H1 (cell line): ENCODE measurements around the gene LPP. TPM values are rescaled to one million over a fixed set of nuclear protein-coding genes. Genes with fewer than 3 reads are reported as not detected.

Experiments used
- CBX5 ChIP-seq: fragments of 300-800, 300-1000 bp; sonication (generic); IDR thresholded peaks from 2 replicates; pipeline ENCODE4 v1.7.1; 2016; ENCODE audit warnings: antibody characterized with exemption, low read length, low read depth
- CHD1 ChIP-seq: IDR thresholded peaks from 2 replicates; pipeline ENCODE4 v1.6.1; 2012; ENCODE audit warnings: low read depth, low read length, improper control_type of control experiment
- GTF2F1 ChIP-seq: IDR thresholded peaks from 2 replicates; pipeline ENCODE4 v1.6.1; 2012; ENCODE audit warnings: low read depth, low read length, improper control_type of control experiment, borderline replicate concordance
- POLR2A ChIP-seq, 2 experiments: IDR thresholded peaks; 1 replicate in 1 of 2; 2 replicates in 1 of 2; pipeline ENCODE4 v1.6.1; 2011; ENCODE audit warnings: low read depth in 2 of 2, low read length in 2 of 2, mild to moderate bottlenecking in 2 of 2; ENCODE audit errors: control extremely low read depth in 1 of 2
- POU5F1 ChIP-seq: IDR thresholded peaks from 2 replicates; pipeline ENCODE4 v1.6.1; 2011; ENCODE audit warnings: low read depth, mild to moderate bottlenecking, low read length, moderate library complexity
- TAF7 ChIP-seq: optimal IDR thresholded peaks from 2 replicates; pipeline ENCODE3; 2011; ENCODE audit warnings: low read depth, mild to moderate bottlenecking, inconsistent platforms, low read length, moderate library complexity, borderline replicate concordance
- TBP ChIP-seq: IDR thresholded peaks from 2 replicates; pipeline ENCODE4 v1.6.1; 2011; ENCODE audit warnings: low read depth, low read length, improper control_type of control experiment
- ZNF274 ChIP-seq: IDR thresholded peaks from 2 replicates; pipeline ENCODE4 v1.7.0; 2012; ENCODE audit warnings: low read length, borderline replicate concordance; ENCODE audit errors: extremely low read depth
- polyA plus RNA-seq, 7 experiments: library from polyadenylated mRNA; depleted of rRNA in 3 of 7; stranded (reverse) in 5 of 7; unstranded in 2 of 7; fragments of >200 nt in 5 of 7; fragments of 200-250 nt in 2 of 7; gene quantifications; 1 replicate in 5 of 7; 2 replicates in 1 of 7; 4 replicates in 1 of 7; pipeline versions ENCODE4 v1.2.1 to v1.2.3, GENCODE V29; 2011 to 2013; ENCODE audit warnings: missing spikeins in 2 of 7, mixed read lengths in 2 of 7
- total RNA-seq: library from RNA; stranded (reverse); fragmentation: NEBNext Ultra II Directional; extraction: Animal tissue kit (Norgen Biotek cat#: 25700); gene quantifications from 2 replicates; pipeline ENCODE4 v1.2.1, GENCODE V29; 2021

LPP gene
- total and polyA plus RNA-seq, 2 of the 8 experiments (the other 6 are each of a cell fraction or from before 2014, with no cell fraction given): 10.0 to 53.3 TPM

- TF ChIP-seq TAF7 (no peak), CHD1 (no peak), POLR2A (IDR thresholded peaks at IDR 0.05; ENCODE audit: control extremely low read depth in 1 of 2, low read depth in 2 of 2, low read length in 2 of 2) (no peak), GTF2F1 (no peak), TBP (no peak), POU5F1 (no peak), ZNF274 (no peak), CBX5 (no peak)
Observed at GRCh38 chr3:188761439-188761838, 607.5 kb downstream of the LPP start (continued).
